ENCODE measurements around the gene TRIM67. TPM values are rescaled to one million over a fixed set of nuclear protein-coding genes. Genes with fewer than 3 reads are reported as not detected.
A peak's percentile ranks its signal among the peaks of the same experiment; 100 is the strongest.

The TRIM67 gene
- total and polyA plus RNA-seq, 9 of the 15 experiments (the other 6 are each of a cell fraction or from before 2014, with no cell fraction given) = 0.04 to 0.60 (median 0.31) TPM

DNA sequence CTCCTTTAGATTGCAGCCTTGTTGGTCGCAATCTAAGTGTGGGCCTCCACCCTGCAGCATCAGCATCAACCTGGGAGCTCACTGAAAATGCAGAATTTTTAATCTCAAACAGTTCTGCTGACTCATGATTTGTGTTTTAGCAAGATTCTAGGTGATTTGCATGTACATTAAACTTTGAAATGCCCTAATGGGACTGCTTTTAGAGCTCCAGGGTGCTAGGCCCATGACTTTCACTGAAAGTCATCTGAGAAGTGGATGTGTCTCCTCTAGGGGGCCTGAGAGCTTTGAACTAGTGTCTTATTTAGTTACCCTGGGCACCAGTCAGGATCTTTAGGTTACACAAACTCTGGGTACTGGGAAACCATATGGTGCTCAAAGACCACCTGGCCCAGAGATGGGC is 9.0 kb downstream of the TRIM67 start (continued):
- TF ChIP-seq MAFF (IDR thresholded peaks at IDR 0.05; ENCODE audit: low read length) = peak; percentile 85
- TF ChIP-seq TFAP4 (CRISPR knock-in tag; IDR thresholded peaks at IDR 0.05; ENCODE audit: borderline replicate concordance) = no peak
- TF ChIP-seq MCM7 (IDR thresholded peaks at IDR 0.05) = no peak
- peak; percentile 56 for TF ChIP-seq CTCFL (IDR thresholded peaks at IDR 0.05; ENCODE audit: borderline replicate concordance, insufficient read depth, low read depth, low read length, poor library complexity, severe bottlenecking)
- TF ChIP-seq KDM1A (IDR thresholded peaks at IDR 0.05) = no peak
- TF ChIP-seq RCOR1 (IDR thresholded peaks at IDR 0.05; ENCODE audit: borderline replicate concordance in 1 of 2, low read depth in 2 of 2, low read length in 2 of 2) = no peak
- TF ChIP-seq, protein P1, sequence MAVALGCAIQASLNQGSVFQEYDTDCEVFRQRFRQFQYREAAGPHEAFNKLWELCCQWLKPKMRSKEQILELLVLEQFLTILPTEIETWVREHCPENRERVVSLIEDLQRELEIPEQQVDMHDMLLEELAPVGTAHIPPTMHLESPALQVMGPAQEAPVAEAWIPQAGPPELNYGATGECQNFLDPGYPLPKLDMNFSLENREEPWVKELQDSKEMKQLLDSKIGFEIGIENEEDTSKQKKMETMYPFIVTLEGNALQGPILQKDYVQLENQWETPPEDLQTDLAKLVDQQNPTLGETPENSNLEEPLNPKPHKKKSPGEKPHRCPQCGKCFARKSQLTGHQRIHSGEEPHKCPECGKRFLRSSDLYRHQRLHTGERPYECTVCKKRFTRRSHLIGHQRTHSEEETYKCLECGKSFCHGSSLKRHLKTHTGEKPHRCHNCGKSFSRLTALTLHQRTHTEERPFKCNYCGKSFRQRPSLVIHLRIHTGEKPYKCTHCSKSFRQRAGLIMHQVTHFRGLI (CRISPR knock-in tag; IDR thresholded peaks at IDR 0.05) = no peak
- no peak for TF ChIP-seq SNIP1 (IDR thresholded peaks at IDR 0.05; ENCODE audit: low read depth)
- no peak for TF ChIP-seq ZNF75A (CRISPR knock-in tag; IDR thresholded peaks at IDR 0.05)
- TF ChIP-seq FOXK1 (CRISPR knock-in tag; IDR thresholded peaks at IDR 0.05; ENCODE audit: borderline replicate concordance) = no peak
- no peak for TF ChIP-seq EZH2 (IDR thresholded peaks at IDR 0.05; ENCODE audit: borderline replicate concordance, low read depth, low read length)
- no peak for TF ChIP-seq PHF20 (IDR thresholded peaks at IDR 0.05; ENCODE audit: partially characterized antibody)
- TF ChIP-seq PCBP2 (IDR thresholded peaks at IDR 0.05; ENCODE audit: low read depth, low read length, poor library complexity, severe bottlenecking) = no peak
- no peak for TF ChIP-seq ID3 (CRISPR knock-in tag; IDR thresholded peaks at IDR 0.05)
- no peak for TF ChIP-seq ID3 (tag; IDR thresholded peaks at IDR 0.05)

All from K562 (cell line).